Brain microvascular endothelial cell (primary cell): ENCODE results near the gene RCAN1.

ENCODE experiments used
- DNase-seq: peaks from one replicate; pipeline ENCODE4 v3.0.0-alpha.2; 2020
- H3K27ac ChIP-seq: fragments of 250-450 bp; sonication (Bioruptor Pico); 2 replicates; pipeline ENCODE4 v1.5.1; 2020; ENCODE audit warnings: mild to moderate bottlenecking, moderate library complexity
- H3K27me3 ChIP-seq: fragments of 250-450 bp; sonication (Bioruptor Pico); replicated peaks from 2 replicates; pipeline ENCODE4 v1.5.1; 2020; ENCODE audit warnings: mild to moderate bottlenecking
- H3K36me3 ChIP-seq: fragments of 250-450 bp; sonication (Bioruptor Pico); replicated peaks from 2 replicates; pipeline ENCODE4 v1.5.1; 2020; ENCODE audit warnings: mild to moderate bottlenecking
- H3K4me3 ChIP-seq: 2 replicates; pipeline ENCODE4 v1.5.1; 2011; ENCODE audit warnings: low read depth, mild to moderate bottlenecking, control low read depth, low read length, moderate library complexity
- CTCF ChIP-seq: IDR thresholded peaks from 2 replicates; pipeline ENCODE4 v1.5.1; 2011; ENCODE audit warnings: low read depth, mild to moderate bottlenecking, moderate library complexity, low read length, control low read depth, inconsistent platforms; ENCODE audit errors: missing control alignments
- in situ Hi-C: cut with HindIII; loops from 2 replicates; pipeline ENCODE4 v1.10.0; 2017; ENCODE audit warnings: low sequenced_read_pairs, low pct_ligation_motif_present

Gene RCAN1

GRCh38 chr21:34517491-34518245 lies 97.2 kb downstream of the RCAN1 start:
- no peaks in the 10 kb centered on the region for H3K27me3 ChIP-seq
- H3K36me3 ChIP-seq, result peaks cover 44% of the 10 kb centered on the region
- H3K4me3 ChIP-seq, result no peak overlapping the region
- TF ChIP-seq CTCF, result peak; percentile 67
- H3K27ac ChIP-seq, result no peak overlapping the region
- in situ Hi-C loops, result no loop called here
- DNase-seq, result no peak

GRCh38 chr21:34517039-34517438 lies 97.9 kb downstream of the RCAN1 start:
- in situ Hi-C loops, result no loop called here
- Histone ChIP-seq H3K4me3 (no peak overlapping the region), H3K36me3 (peaks cover 44% of the 10 kb centered on the region), H3K27ac (no peak overlapping the region), H3K27me3 (no peaks in the 10 kb centered on the region)
- no peak for DNase-seq
- TF ChIP-seq CTCF, result no peak

- TF ChIP-seq CTCF, result no peak
- Histone ChIP-seq H3K36me3 (peaks cover 22% of the 10 kb centered on the region), H3K27ac (no peak overlapping the region), H3K4me3 (no peak overlapping the region), H3K27me3 (no peaks in the 10 kb centered on the region)
- in situ Hi-C loops, result no loop called here
- no peak for DNase-seq
Observed at GRCh38 chr21:34514576-34515115, 100.3 kb downstream of the RCAN1 start.

- no peak overlapping the region for H3K4me3 ChIP-seq
- H3K27ac ChIP-seq, result no peak overlapping the region
- H3K27me3 ChIP-seq, result no peaks in the 10 kb centered on the region
- peaks cover 17% of the 10 kb centered on the region for H3K36me3 ChIP-seq
- DNase-seq, result no peak
- in situ Hi-C loops, result no loop called here
- no peak for TF ChIP-seq CTCF
Observed at GRCh38 chr21:34513129-34513675, 101.7 kb downstream of the RCAN1 start.

- in situ Hi-C loops, result no loop called here
- H3K36me3 ChIP-seq, result peaks cover 5% of the 10 kb centered on the region
- no peak within 1 kb of the TSS for H3K27ac ChIP-seq
- no peak within 1 kb of the TSS for H3K4me3 ChIP-seq
- H3K27me3 ChIP-seq, result no peaks in the 10 kb centered on the region
- DNase-seq, result no peak
- TF ChIP-seq CTCF, result no peak
Observed at GRCh38 chr21:34511787-34512455, 103.0 kb downstream of the RCAN1 start, which contains the start of gene KCNE1. TSS of gene KCNE1 (minus strand) at chr21:34512210. CDS start at chr21:34449634, 62,576 bp downstream.
